ENCODE results near the gene WHRN. TPM values are rescaled to one million over a fixed set of nuclear protein-coding genes. Genes with fewer than 3 reads are reported as not detected.

WHRN gene
- total and polyA plus RNA-seq, 2 of the 8 experiments (the other 6 are each of a cell fraction or from before 2014, with no cell fraction given): 4.4 to 7.7 TPM

DNA sequence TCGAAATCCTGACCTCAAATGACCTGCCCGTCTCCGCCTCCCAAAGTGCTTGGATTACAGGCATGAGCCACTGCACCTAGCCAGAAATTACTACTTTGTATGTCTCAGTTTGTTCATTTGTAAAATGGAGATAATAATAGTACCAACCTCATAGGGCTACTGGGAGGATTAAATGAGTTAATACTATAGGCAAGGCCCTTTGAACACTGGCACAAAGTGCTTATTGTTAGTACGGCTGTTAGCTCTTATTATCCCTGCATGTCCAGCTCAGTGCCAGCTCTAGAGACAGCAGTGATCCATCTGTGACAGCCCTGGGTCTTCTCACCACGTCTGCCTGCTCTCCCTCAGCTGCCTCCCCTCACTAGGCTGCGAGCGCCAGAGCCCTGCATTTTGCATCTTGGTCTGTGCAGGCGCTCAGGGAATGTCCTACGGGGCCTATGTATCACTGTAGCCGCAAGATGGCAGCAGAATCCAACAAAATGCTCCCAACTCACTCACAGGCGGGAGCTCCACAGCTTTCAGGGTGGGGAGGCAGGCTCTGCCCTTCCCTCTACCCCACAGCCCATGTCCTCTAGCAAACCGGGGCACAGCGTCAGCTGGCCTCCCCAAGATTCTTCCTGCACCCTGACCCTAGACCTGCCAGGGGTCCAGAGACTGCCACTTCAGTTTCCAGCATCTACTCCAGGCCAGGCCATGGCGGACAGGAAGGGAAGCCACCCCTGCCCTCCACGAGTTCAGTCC lies 99.8 kb downstream of the WHRN start:
- FAIRE-seq: peak; percentile 70
- H3K36me3 ChIP-seq (ENCODE audit: control insufficient read depth in 2 of 4, insufficient read depth in 4 of 4, low read length in 3 of 4): no peaks in the 10 kb centered on the region; a peak in 1 of 8 replicates
- TF ChIP-seq EGR1 (IDR thresholded peaks at IDR 0.05; ENCODE audit: borderline replicate concordance, low read depth, low read length) (no peak), EP300 (IDR thresholded peaks at IDR 0.05; ENCODE audit: borderline replicate concordance in 1 of 2, low read depth in 2 of 2, low read length in 2 of 2) (no peak), RAD21 (IDR thresholded peaks at IDR 0.05 in 1 of 2, conservative IDR thresholded peaks at IDR 0.05 in 1 of 2; ENCODE audit: low read depth in 2 of 2, low read length in 2 of 2) (peak; percentile 97), CHD1 (IDR thresholded peaks at IDR 0.05; ENCODE audit: low read depth, low read length) (no peak), BACH1 (IDR thresholded peaks at IDR 0.05; ENCODE audit: low read length) (no peak), RFX5 (IDR thresholded peaks at IDR 0.05; ENCODE audit: borderline replicate concordance, low read depth, low read length) (no peak), MAFK (IDR thresholded peaks at IDR 0.05; ENCODE audit: low read depth, low read length) (no peak)
- TF ChIP-seq, protein P1, sequence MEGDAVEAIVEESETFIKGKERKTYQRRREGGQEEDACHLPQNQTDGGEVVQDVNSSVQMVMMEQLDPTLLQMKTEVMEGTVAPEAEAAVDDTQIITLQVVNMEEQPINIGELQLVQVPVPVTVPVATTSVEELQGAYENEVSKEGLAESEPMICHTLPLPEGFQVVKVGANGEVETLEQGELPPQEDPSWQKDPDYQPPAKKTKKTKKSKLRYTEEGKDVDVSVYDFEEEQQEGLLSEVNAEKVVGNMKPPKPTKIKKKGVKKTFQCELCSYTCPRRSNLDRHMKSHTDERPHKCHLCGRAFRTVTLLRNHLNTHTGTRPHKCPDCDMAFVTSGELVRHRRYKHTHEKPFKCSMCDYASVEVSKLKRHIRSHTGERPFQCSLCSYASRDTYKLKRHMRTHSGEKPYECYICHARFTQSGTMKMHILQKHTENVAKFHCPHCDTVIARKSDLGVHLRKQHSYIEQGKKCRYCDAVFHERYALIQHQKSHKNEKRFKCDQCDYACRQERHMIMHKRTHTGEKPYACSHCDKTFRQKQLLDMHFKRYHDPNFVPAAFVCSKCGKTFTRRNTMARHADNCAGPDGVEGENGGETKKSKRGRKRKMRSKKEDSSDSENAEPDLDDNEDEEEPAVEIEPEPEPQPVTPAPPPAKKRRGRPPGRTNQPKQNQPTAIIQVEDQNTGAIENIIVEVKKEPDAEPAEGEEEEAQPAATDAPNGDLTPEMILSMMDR (IDR thresholded peaks at IDR 0.05; ENCODE audit: control extremely low read depth in 1 of 3, insufficient read depth in 1 of 3, low read depth in 1 of 3, low read length in 3 of 3): peak; percentile 77 to 93 (median 86)

More for the DNA sequence above, 99.8 kb downstream of the WHRN start:
- Histone ChIP-seq H2BK120ac (replicated peaks; ENCODE audit: low read depth, low read length) (no peak overlapping the region), H3K79me1 (ENCODE audit: low read depth, low read length) (no peaks in the 10 kb centered on the region), H2BK12ac (ENCODE audit: low read depth, low read length) (peak overlapping the region; percentile 18; the same call in 1 of the 2 replicates), H3K23ac (ENCODE audit: insufficient read length) (no peak overlapping the region), H3K4me2 (ENCODE audit: insufficient read depth in 1 of 2, low read depth in 2 of 2, low read length in 2 of 2) (0 out of 4 replicates have a peak overlapping the region, but pooled peaks of 1 of the 2 experiments have one; percentile 10), H3K56ac (replicated peaks; ENCODE audit: insufficient read length, low read depth, low read length) (no peak overlapping the region), H2AFZ (ENCODE audit: low read length) (0 out of 2 replicates have a peak overlapping the region, but pooled peaks have one; percentile 6), H4K20me1 (replicated peaks in 1 of 2; ENCODE audit: control insufficient read depth in 1 of 2, insufficient read depth in 2 of 2, low read length in 2 of 2) (no peaks in the 10 kb centered on the region), H3K4ac (replicated peaks; ENCODE audit: insufficient read length, low read depth, low read length) (no peak overlapping the region), H3K27me3 (replicated peaks in 1 of 4; ENCODE audit: control insufficient read depth in 3 of 4, extremely low read depth in 1 of 4, insufficient read depth in 3 of 4, low read length in 3 of 4) (no peaks in the 10 kb centered on the region), H2BK15ac (ENCODE audit: low read length) (no peak overlapping the region; the same call in 1 of the 2 replicates), H3K79me2 (ENCODE audit: control insufficient read depth in 1 of 2, insufficient read depth in 2 of 2, low read length in 2 of 2) (no peaks in the 10 kb centered on the region), H4K91ac (replicated peaks; ENCODE audit: insufficient read length, low read length) (peak overlapping the region; percentile 79), H3K4me1 (replicated peaks in 1 of 4; ENCODE audit: control insufficient read depth in 3 of 4, insufficient read depth in 4 of 4, low read length in 3 of 4) (peaks cover 0 to 12% (median 6%) of the 10 kb centered on the region in 4 experiments; a peak in 5 of 7 replicates), H3K14ac (ENCODE audit: insufficient read length) (no peak overlapping the region), H4K8ac (ENCODE audit: extremely low read depth, insufficient read depth, low read length) (peak overlapping the region; percentile 90), H3K9me3 (ENCODE audit: insufficient read depth in 2 of 2, low read depth in 1 of 2, low read length in 1 of 2) (no peaks in the 10 kb centered on the region), H3K18ac (ENCODE audit: extremely low read depth, low read length) (peak overlapping the region; percentile 71), H3K4me3 (ENCODE audit: extremely low read depth in 1 of 4, insufficient read depth in 2 of 4, low read depth in 3 of 4, low read length in 4 of 4) (no peak overlapping the region), H3K23me2 (ENCODE audit: low read depth, low read length) (no peaks in the 10 kb centered on the region), H2AK5ac (ENCODE audit: low read depth, low read length) (no peak overlapping the region), H2BK20ac (ENCODE audit: low read length) (no peak overlapping the region; the same call in 1 of the 2 replicates), H3K27ac (ENCODE audit: low read depth, low read length) (no peak overlapping the region), H2BK5ac (ENCODE audit: low read depth, low read length) (no peak overlapping the region; the same call in 1 of the 2 replicates), H4K5ac (ENCODE audit: insufficient read length, low read depth, low read length) (no peak overlapping the region), H3K9ac (replicated peaks in 1 of 4; ENCODE audit: extremely low read depth in 1 of 4, low read depth in 3 of 4, low read length in 3 of 4) (no peak overlapping the region; a peak in 1 of 7 replicates)
- WGBS, 2 experiments (ENCODE audit: extremely low coverage in 1 of 2, insufficient coverage in 1 of 2, insufficient read length in 1 of 2, insufficient replicate concordance in 2 of 2, low coverage in 1 of 2, low lambda C conversion rate in 2 of 2, missing lambda C conversion rate in 1 of 2): 40% methylated on average over 15 of the region's 15 CpGs; no CpG with 5 or more reads in 1 of the 2 experiments
- CTCF ChIA-PET (ENCODE audit: partially characterized antibody): interaction anchor here (0.6 to 11.0 kb wide), 68 partner anchors 9 to 610 kb away, joined by 3 to 271 read pairs (median 4); partner anchors contain the start of genes AKNA, ATP6V1G1, TEX48 and TEX53
- DNase-seq (ENCODE audit: low read depth in 1 of 2, low spot score in 2 of 2): peak in 1 of 2 experiments; percentile 82
- POLR2A ChIA-PET (ENCODE audit: partially characterized antibody): interaction anchor here (0.9 to 2.4 kb wide), 4 partner anchors 8 to 248 kb away, joined by 3 to 7 read pairs (median 4); partner anchors contain the start of gene AKNA

Data from H1 (cell line).